ENCODE results near the gene HCK. TPM values are rescaled to one million over a fixed set of nuclear protein-coding genes. Genes with fewer than 3 reads are reported as not detected.
A peak's percentile ranks its signal among the peaks of the same experiment; 100 is the strongest.

Gene HCK
- total and polyA plus RNA-seq, 2 donors (not counting 1 experiment from before 2014, with no cell fraction given) = not detected

GRCh38 chr20:32088759-32089158 lies 36.7 kb downstream of the HCK start:
- no peak for TF ChIP-seq CTCF (conservative IDR thresholded peaks at IDR 0.05 in 1 of 2, IDR thresholded peaks at IDR 0.05 in 1 of 2; ENCODE audit: low read depth in 1 of 2, low read length in 2 of 2)
- TF ChIP-seq EZH2 (IDR thresholded peaks at IDR 0.05; ENCODE audit: low read length, missing control alignments) = no peak
- no peak for DNase-seq (ENCODE audit: low read depth in 2 of 2)
- no peaks in the 10 kb centered on the region for H3K4me1 ChIP-seq (ENCODE audit: control insufficient read depth, extremely low read depth, insufficient read depth, low read length)

GRCh38 chr20:32089637-32090362 lies 37.8 kb downstream of the HCK start:
- no peak overlapping the region for H3K27ac ChIP-seq (ENCODE audit: insufficient read depth, low read length)
- no peak overlapping the region for H3K9ac ChIP-seq (ENCODE audit: insufficient read depth, low read length)
- no peaks in the 10 kb centered on the region for H3K36me3 ChIP-seq (ENCODE audit: control insufficient read depth, insufficient read depth, low read length)
- H4K20me1 ChIP-seq (ENCODE audit: control insufficient read depth, extremely low read depth, insufficient read depth, low read length) = no peaks in the 10 kb centered on the region
- no peak for TF ChIP-seq EZH2 (IDR thresholded peaks at IDR 0.05; ENCODE audit: low read length, missing control alignments)
- TF ChIP-seq CTCF (conservative IDR thresholded peaks at IDR 0.05 in 1 of 2, IDR thresholded peaks at IDR 0.05 in 1 of 2; ENCODE audit: low read depth in 1 of 2, low read length in 2 of 2) = no peak
- H3K4me1 ChIP-seq (ENCODE audit: control insufficient read depth, extremely low read depth, insufficient read depth, low read length) = no peaks in the 10 kb centered on the region
- no peaks in the 10 kb centered on the region for H3K9me3 ChIP-seq (ENCODE audit: control insufficient read depth, insufficient read depth, low read depth, low read length)
- H3K4me2 ChIP-seq (ENCODE audit: extremely low read depth, insufficient read depth, low read length) = no peak overlapping the region
- no peaks in the 10 kb centered on the region for H3K79me2 ChIP-seq (ENCODE audit: control insufficient read depth, insufficient read depth, low read length)
- no peak overlapping the region for H3K4me3 ChIP-seq (replicated peaks in 1 of 4; ENCODE audit: control extremely low read depth in 1 of 4, insufficient read depth in 1 of 4, low read depth in 3 of 4, low read length in 4 of 4)
- no peak for DNase-seq (ENCODE audit: low read depth in 2 of 2)
- peaks cover 16% of the 10 kb centered on the region for H3K27me3 ChIP-seq (ENCODE audit: control insufficient read depth, insufficient read depth, low read length)
- H2AFZ ChIP-seq (ENCODE audit: low read length) = no peak overlapping the region

More at GRCh38 chr20:32088759-32089158, 36.7 kb downstream of the HCK start:
- Histone ChIP-seq H3K9ac (ENCODE audit: insufficient read depth, low read length) (no peak overlapping the region), H3K4me3 (replicated peaks in 1 of 4; ENCODE audit: control extremely low read depth in 1 of 4, insufficient read depth in 1 of 4, low read depth in 3 of 4, low read length in 4 of 4) (no peak overlapping the region), H4K20me1 (ENCODE audit: control insufficient read depth, extremely low read depth, insufficient read depth, low read length) (no peaks in the 10 kb centered on the region), H3K36me3 (ENCODE audit: control insufficient read depth, insufficient read depth, low read length) (no peaks in the 10 kb centered on the region), H3K4me2 (ENCODE audit: extremely low read depth, insufficient read depth, low read length) (no peak overlapping the region), H3K79me2 (ENCODE audit: control insufficient read depth, insufficient read depth, low read length) (no peaks in the 10 kb centered on the region), H3K27ac (ENCODE audit: insufficient read depth, low read length) (no peak overlapping the region), H3K9me3 (ENCODE audit: control insufficient read depth, insufficient read depth, low read depth, low read length) (no peaks in the 10 kb centered on the region), H3K27me3 (ENCODE audit: control insufficient read depth, insufficient read depth, low read length) (peaks cover 14% of the 10 kb centered on the region), H2AFZ (ENCODE audit: low read length) (no peak overlapping the region)

GRCh38 chr20:32091888-32092346 lies 39.9 kb downstream of the HCK start:
- Histone ChIP-seq H3K36me3 (ENCODE audit: control insufficient read depth, insufficient read depth, low read length) (no peaks in the 10 kb centered on the region), H4K20me1 (ENCODE audit: control insufficient read depth, extremely low read depth, insufficient read depth, low read length) (no peaks in the 10 kb centered on the region), H3K27me3 (ENCODE audit: control insufficient read depth, insufficient read depth, low read length) (peaks cover 16% of the 10 kb centered on the region), H3K27ac (ENCODE audit: insufficient read depth, low read length) (no peak overlapping the region), H3K79me2 (ENCODE audit: control insufficient read depth, insufficient read depth, low read length) (no peaks in the 10 kb centered on the region), H3K9ac (ENCODE audit: insufficient read depth, low read length) (no peak overlapping the region), H3K4me2 (ENCODE audit: extremely low read depth, insufficient read depth, low read length) (no peak overlapping the region), H3K4me1 (ENCODE audit: control insufficient read depth, extremely low read depth, insufficient read depth, low read length) (no peaks in the 10 kb centered on the region), H2AFZ (ENCODE audit: low read length) (no peak overlapping the region), H3K4me3 (replicated peaks in 1 of 4; ENCODE audit: control extremely low read depth in 1 of 4, insufficient read depth in 1 of 4, low read depth in 3 of 4, low read length in 4 of 4) (no peak overlapping the region), H3K9me3 (ENCODE audit: control insufficient read depth, insufficient read depth, low read depth, low read length) (no peaks in the 10 kb centered on the region)
- TF ChIP-seq CTCF (conservative IDR thresholded peaks at IDR 0.05 in 1 of 2, IDR thresholded peaks at IDR 0.05 in 1 of 2; ENCODE audit: low read depth in 1 of 2, low read length in 2 of 2) (peak; percentile 82 to 91), EZH2 (IDR thresholded peaks at IDR 0.05; ENCODE audit: low read length, missing control alignments) (no peak)
- DNase-seq (ENCODE audit: low read depth in 2 of 2) = peak; percentile 54 to 79
